Bronchial smooth muscle cell (primary cell): ENCODE measurements around the gene FRS3. TPM values are rescaled to one million over a fixed set of nuclear protein-coding genes. Genes with fewer than 3 reads are reported as not detected.

ENCODE experiments used
- total RNA-seq: library from RNA; depleted of rRNA; stranded (reverse); fragments of >200 nt; gene quantifications from 2 replicates; pipeline ENCODE4 v1.2.1, GENCODE V29; 2014

The FRS3 gene
- 1.3 and 2.2 TPM in 2 replicates for total RNA-seq

GRCh38 chr6:41779788-41780550 is at the start of gene FRS3:
TSS of gene FRS3 (minus strand) at chr6:41779900. CDS start at chr6:41776987, 2,913 bp downstream.

GRCh38 chr6:41787219-41787917 is 7.7 kb upstream of the FRS3 start, which contains the start of gene TOMM6:
TSS of gene TOMM6 (plus strand) at chr6:41787694. CDS start at chr6:41787698, 4 bp downstream.

DNA sequence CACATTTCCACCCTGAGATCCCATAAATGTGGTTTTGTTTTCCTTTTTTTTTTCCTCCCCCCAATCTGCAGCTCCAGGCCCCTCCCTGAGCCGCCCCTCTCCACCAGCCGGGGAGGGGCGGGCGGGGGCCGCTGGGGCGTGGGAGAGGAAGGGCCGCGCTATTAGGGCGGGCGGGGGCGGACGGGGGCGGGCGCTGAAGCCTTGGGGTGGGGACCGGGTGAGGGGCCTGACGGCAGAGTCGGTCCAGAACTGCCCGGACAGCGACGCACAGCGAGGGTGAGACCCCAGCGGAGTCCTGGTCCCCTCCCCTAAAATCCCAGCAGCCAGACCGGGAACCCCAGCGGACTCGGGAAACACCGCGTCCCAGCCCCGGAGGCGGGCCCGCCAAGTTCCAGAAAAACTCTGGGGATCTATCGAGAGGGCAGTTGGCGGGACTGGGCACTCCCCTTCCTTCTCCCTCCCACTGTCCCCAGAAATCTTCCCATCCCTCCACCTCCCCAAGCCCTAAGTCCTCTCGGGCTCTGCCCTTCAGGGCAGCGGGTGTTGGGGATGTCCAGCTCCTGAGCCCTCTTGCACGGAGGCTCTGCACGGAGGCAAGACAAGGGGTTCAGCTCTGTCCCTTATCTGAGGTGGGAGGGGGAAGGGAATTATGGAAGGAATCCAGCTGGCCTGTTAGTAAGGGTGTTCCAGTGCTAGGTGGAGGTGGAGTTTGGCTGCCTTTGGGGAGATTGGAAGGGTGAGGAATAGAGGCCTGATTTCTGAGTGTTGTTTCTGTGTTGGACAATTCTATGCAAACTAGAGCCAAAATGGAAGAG is 1.1 kb upstream of the FRS3 start, which contains the start of gene PRICKLE4:
TSS of gene PRICKLE4 (plus strand) at position 232 of the 815 bp plus-strand sequence. CDS start 2,692 bp downstream, outside the sequence.

GRCh38 chr6:41747256-41748101 is 32.2 kb downstream of the FRS3 start, which contains the start of gene PGC:
TSS of gene PGC (minus strand) at chr6:41747397. CDS start at chr6:41747334, 63 bp downstream.

GRCh38 chr6:41735427-41736185 is 44.1 kb downstream of the FRS3 start, which contains the start of gene TFEB:
TSS of gene TFEB (minus strand) at chr6:41735608. CDS start at chr6:41691213, 44,395 bp downstream.

Other genes with a start within 250 kb of the FRS3 start
- gene FOXP4, start 233.5 kb downstream of the FRS3 start, total RNA-seq = 1.0 and 1.1 TPM in 2 replicates
- 0.26 TPM in 1 of 2 replicates, not detected in the other for gene MDFI, start 141.4 kb downstream of the FRS3 start, total RNA-seq
- 1.5 and 1.9 TPM in 2 replicates for gene TFEB, start 44.3 kb downstream of the FRS3 start, total RNA-seq
- not detected in 2 replicates for gene PGC, start 32.5 kb downstream of the FRS3 start, total RNA-seq
- gene PRICKLE4, start 882 bp upstream of the FRS3 start, total RNA-seq = 0.16 TPM in 1 of 2 replicates, not detected in the other
- 30.5 and 62.7 TPM in 2 replicates for gene TOMM6, start 7.8 kb upstream of the FRS3 start, total RNA-seq
- 2.2 and 2.4 TPM in 2 replicates for gene USP49, start 115.5 kb upstream of the FRS3 start, total RNA-seq
- gene MED20, start 141.2 kb upstream of the FRS3 start, total RNA-seq = 20.1 and 23.2 TPM in 2 replicates
- 11.2 and 11.5 TPM in 2 replicates for gene BYSL, start 141.6 kb upstream of the FRS3 start, total RNA-seq
- gene CCND3, start 161.9 kb upstream of the FRS3 start, total RNA-seq = 9.7 and 14.8 TPM in 2 replicates